Naive thymus-derived CD8-positive, alpha-beta T cell (primary cell): ENCODE results near the gene WDR38. TPM values are rescaled to one million over a fixed set of nuclear protein-coding genes. Genes with fewer than 3 reads are reported as not detected.
"Not testable (repeated sequence)": the region's sequence is repeated elsewhere in the genome, so short reads cannot be mapped to it uniquely, and the experiment has no call there.

Experiments used
- ATAC-seq, 2 donors: fragments of 150-1000 bp; cut with Tn5 transposase in 1 of 2; sonication (Bioruptor Pico), chemical (Tn5 transposase) in 1 of 2; 1 replicate in 1 of 2; 2 replicates in 1 of 2; pipeline ENCODE4 v1.10.0; 2021; ENCODE audit warnings: mild to moderate bottlenecking in 2 of 2, moderate library complexity in 2 of 2
- POLR2A ChIA-PET: fragments of 350-600 bp; sonication (Branson Sonifier 250); formaldehyde crosslinking; loops from one replicate; lab custom pipeline; 2021; ENCODE audit warnings: antibody characterized with exemption; lab: Charles Lee
- DNase-seq, 10 donors: peaks; one replicate each; pipeline versions ENCODE4 v3.0.0 to v3.0.0-alpha.2; 2020 to 2022
- H3K27ac Mint-ChIP-seq, 10 donors: one replicate each; pipeline ENCODE4 v1.8.0; 2020 to 2022; ENCODE audit warnings: mild to moderate bottlenecking in 10 of 10, mixed read lengths in 10 of 10, moderate library complexity in 4 of 10, inconsistent platforms in 1 of 10
- H3K27me3 Mint-ChIP-seq, 5 donors: one replicate each; pipeline ENCODE4 v1.8.0; 2021 to 2022; ENCODE audit warnings: mixed read lengths in 5 of 5
- H3K36me3 Mint-ChIP-seq, 3 donors: one replicate each; pipeline ENCODE4 v1.8.0; 2020 to 2022; ENCODE audit warnings: mixed read lengths in 3 of 3, mild to moderate bottlenecking in 2 of 3, inconsistent platforms in 1 of 3
- H3K4me1 Mint-ChIP-seq, 4 donors: one replicate each; pipeline ENCODE4 v1.8.0; 2021 to 2022; ENCODE audit warnings: mixed read lengths in 4 of 4
- H3K4me3 Mint-ChIP-seq, 10 donors: one replicate each; pipeline ENCODE4 v1.8.0; 2020 to 2022; ENCODE audit warnings: mild to moderate bottlenecking in 10 of 10, mixed read lengths in 10 of 10, moderate library complexity in 6 of 10, inconsistent platforms in 1 of 10
- H3K9me3 Mint-ChIP-seq, 9 donors: one replicate each; pipeline ENCODE4 v1.8.0; 2020 to 2022; ENCODE audit warnings: mixed read lengths in 9 of 9, mild to moderate bottlenecking in 3 of 9, inconsistent platforms in 1 of 9, moderate library complexity in 1 of 9
- polyA plus RNA-seq, 3 donors: library from polyadenylated mRNA; unstranded; fragments of 300-500 nt; fragmentation: Illumina TruSeq; gene quantifications; one replicate each; pipeline ENCODE4 v1.2.3, GENCODE V29; 2021
- total RNA-seq, 8 experiments: library from RNA in 2 of 8; stranded (reverse) in 2 of 8; gene quantifications; one replicate each; pipeline ENCODE4 v1.2.3 and lab custom pipeline; 2021 to 2026

The WDR38 gene
- total and polyA plus RNA-seq, 5 experiments from 2014 or later: not detected

- peaks cover 0 to 33% (median 13%) of the 10 kb centered on the region in 5 donors for H3K27me3 Mint-ChIP-seq
These were observed 37.7 kb upstream of the WDR38 start for GRCh38 chr9:124815601-124816000.

GRCh38 chr9:124818431-124819281, 34.6 kb upstream of the WDR38 start:
- no peaks in the 10 kb centered on the region for H3K36me3 Mint-ChIP-seq
- H3K4me3 Mint-ChIP-seq: no peak overlapping the region
- H3K4me1 Mint-ChIP-seq: peaks cover 0 to 5% (median 3%) of the 10 kb centered on the region in 4 donors
- peak overlapping the region in 1 of 10 donors; percentile 9 for H3K27ac Mint-ChIP-seq
- ATAC-seq: no peak
- DNase-seq: no peak
- POLR2A ChIA-PET: no interaction called here
- no peaks in the 10 kb centered on the region for H3K9me3 Mint-ChIP-seq
- peaks cover 0 to 40% (median 20%) of the 10 kb centered on the region in 5 donors for H3K27me3 Mint-ChIP-seq

More at GRCh38 chr9:124815601-124816000, 37.7 kb upstream of the WDR38 start:
- Mint-ChIP-seq H3K4me1 (peaks cover 0 to 5% (median 3%) of the 10 kb centered on the region in 4 donors), H3K36me3 (no peaks in the 10 kb centered on the region), H3K4me3 (no peak overlapping the region), H3K9me3 (no peaks in the 10 kb centered on the region), H3K27ac (no peak overlapping the region)
- DNase-seq: no peak
- POLR2A ChIA-PET: no interaction called here
- no peak for ATAC-seq

GRCh38 chr9:124820698-124821623, 32.3 kb upstream of the WDR38 start:
- Mint-ChIP-seq H3K27ac (no peak overlapping the region), H3K36me3 (no peaks in the 10 kb centered on the region), H3K27me3 (peaks cover 0 to 35% (median 20%) of the 10 kb centered on the region in 5 donors), H3K9me3 (no peaks in the 10 kb centered on the region), H3K4me3 (no peak overlapping the region), H3K4me1 (peaks cover 0 to 5% (median 3%) of the 10 kb centered on the region in 4 donors)
- POLR2A ChIA-PET: no interaction called here
- DNase-seq: no peak
- no peak for ATAC-seq

- no peak for DNase-seq
- POLR2A ChIA-PET: no interaction called here
- Mint-ChIP-seq H3K9me3 (peaks cover 0 to 2% (median 0%) of the 10 kb centered on the region in 9 donors), H3K4me3 (no peak overlapping the region), H3K36me3 (no peaks in the 10 kb centered on the region), H3K27me3 (peaks cover 0 to 10% (median 3%) of the 10 kb centered on the region in 5 donors), H3K27ac (no peak overlapping the region), H3K4me1 (no peaks in the 10 kb centered on the region)
- no peak for ATAC-seq
These were observed 24.5 kb upstream of the WDR38 start for GRCh38 chr9:124828489-124829333.

- ATAC-seq: no peak
These were observed 24.0 kb upstream of the WDR38 start for GRCh38 chr9:124829334-124829669.

GRCh38 chr9:124830593-124830992, 22.7 kb upstream of the WDR38 start:
- Mint-ChIP-seq H3K27me3 (peaks cover 1 to 25% (median 3%) of the 10 kb centered on the region in 5 donors), H3K36me3 (no peaks in the 10 kb centered on the region), H3K27ac (no peak overlapping the region), H3K4me3 (no peak overlapping the region), H3K9me3 (peaks cover 0 to 2% (median 0%) of the 10 kb centered on the region in 9 donors), H3K4me1 (no peaks in the 10 kb centered on the region)
- POLR2A ChIA-PET: no interaction called here
- DNase-seq (no peak), ATAC-seq (no peak)

More at GRCh38 chr9:124829334-124829669, 24.0 kb upstream of the WDR38 start:
- POLR2A ChIA-PET: no interaction called here
- H3K4me3 Mint-ChIP-seq: no peak overlapping the region
- H3K9me3 Mint-ChIP-seq: peaks cover 0 to 2% (median 0%) of the 10 kb centered on the region in 9 donors
- H3K4me1 Mint-ChIP-seq: no peaks in the 10 kb centered on the region
- no peak for DNase-seq
- H3K27ac Mint-ChIP-seq: no peak overlapping the region
- no peaks in the 10 kb centered on the region for H3K36me3 Mint-ChIP-seq
- H3K27me3 Mint-ChIP-seq: peaks cover 0 to 12% (median 3%) of the 10 kb centered on the region in 5 donors

GRCh38 chr9:124831642-124832364, 21.5 kb upstream of the WDR38 start:
- ATAC-seq (no peak), DNase-seq (no peak)
- Mint-ChIP-seq H3K4me3 (no peak overlapping the region), H3K9me3 (no peaks in the 10 kb centered on the region), H3K27me3 (peaks cover 3 to 33% (median 8%) of the 10 kb centered on the region in 5 donors), H3K27ac (no peak overlapping the region), H3K36me3 (no peaks in the 10 kb centered on the region), H3K4me1 (no peaks in the 10 kb centered on the region)
- POLR2A ChIA-PET: no interaction called here

- ATAC-seq: no peak
- POLR2A ChIA-PET: no interaction called here
- Mint-ChIP-seq H3K9me3 (no peaks in the 10 kb centered on the region), H3K4me1 (peaks cover 0 to 2% (median 0%) of the 10 kb centered on the region in 4 donors), H3K27me3 (peaks cover 13 to 53% (median 19%) of the 10 kb centered on the region in 5 donors), H3K36me3 (no peaks in the 10 kb centered on the region), H3K4me3 (no peak overlapping the region), H3K27ac (no peak overlapping the region)
- no peak for DNase-seq
These were observed 18.7 kb upstream of the WDR38 start for GRCh38 chr9:124834591-124834990.

- no peak for ATAC-seq
- Mint-ChIP-seq H3K4me3 (no peak overlapping the region), H3K27me3 (peaks cover 13 to 57% (median 19%) of the 10 kb centered on the region in 5 donors), H3K4me1 (peaks cover 0 to 2% (median 0%) of the 10 kb centered on the region in 4 donors), H3K9me3 (no peaks in the 10 kb centered on the region), H3K27ac (no peak overlapping the region), H3K36me3 (no peaks in the 10 kb centered on the region)
- POLR2A ChIA-PET: interaction anchor here (0.6 kb wide), 1 partner anchor 86 kb away, joined by 3 read pairs; no protein-coding TSS in a partner anchor
- no peak for DNase-seq
These were observed 18.2 kb upstream of the WDR38 start for GRCh38 chr9:124835026-124835557.

- peaks cover 13 to 54% (median 19%) of the 10 kb centered on the region in 5 donors for H3K27me3 Mint-ChIP-seq
- ATAC-seq: not testable (repeated sequence)
These were observed 15.1 kb upstream of the WDR38 start for GRCh38 chr9:124838132-124838531.

GRCh38 chr9:124838567-124839275, 14.5 kb upstream of the WDR38 start:
- ATAC-seq, H3K9me3 Mint-ChIP-seq, H3K36me3 Mint-ChIP-seq, H3K27ac Mint-ChIP-seq, H3K4me1 Mint-ChIP-seq, DNase-seq, POLR2A ChIA-PET: not testable (repeated sequence)
- Mint-ChIP-seq H3K27me3 (peaks cover 13 to 54% (median 19%) of the 10 kb centered on the region in 5 donors), H3K4me3 (peak overlapping the region in 1 of 10 donors; percentile 46)

More at GRCh38 chr9:124838132-124838531, 15.1 kb upstream of the WDR38 start:
- DNase-seq, H3K9me3 Mint-ChIP-seq, H3K36me3 Mint-ChIP-seq, H3K4me1 Mint-ChIP-seq, POLR2A ChIA-PET, H3K27ac Mint-ChIP-seq: not testable (repeated sequence)
- H3K4me3 Mint-ChIP-seq: peak overlapping the region in 1 of 10 donors; percentile 7
